ENCODE measurements around the gene LIMS1. TPM values are rescaled to one million over a fixed set of nuclear protein-coding genes. Genes with fewer than 3 reads are reported as not detected.

Gene LIMS1
- total and polyA plus RNA-seq, 10 donors: 8.9 to 104 (median 61.2) TPM

DNA sequence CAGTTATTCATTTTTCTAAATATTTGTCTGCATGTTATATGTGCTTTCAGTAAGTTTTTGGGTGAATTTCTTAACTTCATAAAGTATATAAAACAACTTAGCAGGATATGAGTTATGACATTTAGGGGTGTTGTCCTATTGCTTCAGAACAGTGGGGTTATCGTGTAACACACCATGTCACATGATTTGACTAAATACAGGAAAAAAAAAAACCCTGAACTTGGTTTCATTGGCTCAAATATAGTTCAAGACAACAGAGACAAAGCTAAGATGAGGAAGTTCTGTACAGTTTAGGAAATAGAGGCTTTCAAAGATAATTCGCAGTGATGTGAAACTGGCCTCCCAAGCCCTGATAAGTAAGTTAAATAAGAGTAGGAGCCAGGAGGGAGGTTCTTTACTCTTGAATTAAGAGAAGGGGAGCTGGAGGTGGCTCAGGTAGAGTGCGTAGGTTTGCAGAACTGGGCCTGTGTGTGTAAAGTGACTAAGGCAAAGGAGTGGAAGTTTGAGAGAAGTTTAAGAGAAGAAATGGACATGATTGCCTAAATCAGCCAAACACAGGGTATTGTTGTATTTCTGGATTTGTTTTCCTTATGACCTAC lies 53.9 kb downstream of the LIMS1 start:
- DNase-seq: no peak
- Histone ChIP-seq H3K27ac (peak overlapping the region; percentile 37 to 86 (median 82)), H3K27me3 (replicated peaks in 1 of 7) (peaks cover 0 to 30% (median 0%) of the 10 kb centered on the region in 7 donors), H3K4me1 (peaks cover 0 to 95% (median 56%) of the 10 kb centered on the region in 6 donors), H3K9me3 (no peaks in the 10 kb centered on the region), H3K4me3 (peak overlapping the region in 4 of 8 donors; percentile 2 to 38 (median 13)), H3K36me3 (no peaks in the 10 kb centered on the region)
- WGBS, 5 donors: 22 to 35% (median 32%) methylated on average over 3 of the region's 3 CpGs
- TF ChIP-seq POLR2A (IDR thresholded peaks at IDR 0.05): peak in 1 of 3 donors; percentile 8
- TF ChIP-seq, protein P1, sequence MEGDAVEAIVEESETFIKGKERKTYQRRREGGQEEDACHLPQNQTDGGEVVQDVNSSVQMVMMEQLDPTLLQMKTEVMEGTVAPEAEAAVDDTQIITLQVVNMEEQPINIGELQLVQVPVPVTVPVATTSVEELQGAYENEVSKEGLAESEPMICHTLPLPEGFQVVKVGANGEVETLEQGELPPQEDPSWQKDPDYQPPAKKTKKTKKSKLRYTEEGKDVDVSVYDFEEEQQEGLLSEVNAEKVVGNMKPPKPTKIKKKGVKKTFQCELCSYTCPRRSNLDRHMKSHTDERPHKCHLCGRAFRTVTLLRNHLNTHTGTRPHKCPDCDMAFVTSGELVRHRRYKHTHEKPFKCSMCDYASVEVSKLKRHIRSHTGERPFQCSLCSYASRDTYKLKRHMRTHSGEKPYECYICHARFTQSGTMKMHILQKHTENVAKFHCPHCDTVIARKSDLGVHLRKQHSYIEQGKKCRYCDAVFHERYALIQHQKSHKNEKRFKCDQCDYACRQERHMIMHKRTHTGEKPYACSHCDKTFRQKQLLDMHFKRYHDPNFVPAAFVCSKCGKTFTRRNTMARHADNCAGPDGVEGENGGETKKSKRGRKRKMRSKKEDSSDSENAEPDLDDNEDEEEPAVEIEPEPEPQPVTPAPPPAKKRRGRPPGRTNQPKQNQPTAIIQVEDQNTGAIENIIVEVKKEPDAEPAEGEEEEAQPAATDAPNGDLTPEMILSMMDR (IDR thresholded peaks at IDR 0.05 in 8 of 11, conservative IDR thresholded peaks at IDR 0.05 in 3 of 11): no peak
- intact Hi-C loops (cut with DNase I; ENCODE audit: low total_unique reads): no loop called here

GRCh38 chr2:108589372-108589771 lies 55.1 kb downstream of the LIMS1 start:
- Histone ChIP-seq H3K27me3 (replicated peaks in 1 of 7) (peaks cover 0 to 25% (median 0%) of the 10 kb centered on the region in 7 donors), H3K27ac (peak overlapping the region in 7 of 8 donors; percentile 70 to 86 (median 82)), H3K4me1 (peaks cover 7 to 100% (median 62%) of the 10 kb centered on the region in 6 donors), H3K9me3 (no peaks in the 10 kb centered on the region), H3K4me3 (peak overlapping the region in 2 of 8 donors; percentile 20 to 38), H3K36me3 (no peaks in the 10 kb centered on the region)
- TF ChIP-seq POLR2A (IDR thresholded peaks at IDR 0.05) (no peak), POLR2AphosphoS5 (IDR thresholded peaks at IDR 0.05) (no peak)
- TF ChIP-seq, protein P1 (IDR thresholded peaks at IDR 0.05 in 8 of 11, conservative IDR thresholded peaks at IDR 0.05 in 3 of 11): no peak
- no peak for DNase-seq
- intact Hi-C loops (cut with DNase I; ENCODE audit: low total_unique reads): no loop called here

GRCh38 chr2:108589781-108590180 lies 55.5 kb downstream of the LIMS1 start:
- Histone ChIP-seq H3K27ac (peak overlapping the region in 6 of 8 donors; percentile 74 to 86 (median 82)), H3K4me3 (peak overlapping the region in 2 of 8 donors; percentile 20 to 38)
- intact Hi-C loops (cut with DNase I; ENCODE audit: low total_unique reads): no loop called here

DNA sequence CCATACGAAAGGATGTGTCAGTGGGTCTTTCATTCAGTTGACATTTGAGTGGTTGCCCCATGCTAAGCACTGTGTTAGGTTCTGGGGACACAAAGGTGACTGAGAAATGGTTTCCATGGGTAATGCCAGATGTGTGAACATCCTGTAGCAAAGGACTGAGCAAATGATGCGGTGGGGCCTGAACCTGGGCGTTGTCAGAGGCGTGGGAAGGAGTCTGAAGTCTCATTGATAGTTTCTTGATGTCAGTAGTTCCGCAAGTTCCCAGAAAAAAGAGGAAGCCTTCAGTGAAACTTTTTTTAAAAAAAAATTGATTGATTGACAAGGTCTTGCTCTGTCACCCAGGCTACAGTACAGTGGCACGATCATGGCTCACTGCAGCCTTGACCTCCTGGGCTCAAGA lies 56.9 kb downstream of the LIMS1 start:
- peaks cover 0 to 8% (median 0%) of the 10 kb centered on the region in 7 donors for H3K27me3 ChIP-seq (replicated peaks in 1 of 7)
- DNase-seq: no peak
- peak overlapping the region in 7 of 8 donors; percentile 31 to 86 (median 74) for H3K27ac ChIP-seq
- no peaks in the 10 kb centered on the region for H3K9me3 ChIP-seq
- H3K4me3 ChIP-seq: peak overlapping the region in 1 of 8 donors; percentile 8
- no peaks in the 10 kb centered on the region for H3K36me3 ChIP-seq
- intact Hi-C loops (cut with DNase I; ENCODE audit: low total_unique reads): no loop called here
- peaks cover 10 to 98% (median 71%) of the 10 kb centered on the region in 6 donors for H3K4me1 ChIP-seq
- 43 to 70% (median 61%) methylated on average over 6 of the region's 6 CpGs for WGBS, 5 donors
- peak in 1 of 3 donors; percentile 57 for TF ChIP-seq POLR2AphosphoS5 (IDR thresholded peaks at IDR 0.05)
- no peak for TF ChIP-seq POLR2A (IDR thresholded peaks at IDR 0.05)
- TF ChIP-seq, protein P1 (IDR thresholded peaks at IDR 0.05 in 8 of 11, conservative IDR thresholded peaks at IDR 0.05 in 3 of 11): no peak

More at GRCh38 chr2:108589781-108590180, 55.5 kb downstream of the LIMS1 start:
- Histone ChIP-seq H3K9me3 (no peaks in the 10 kb centered on the region), H3K27me3 (replicated peaks in 1 of 7) (peaks cover 0 to 21% (median 0%) of the 10 kb centered on the region in 7 donors), H3K36me3 (no peaks in the 10 kb centered on the region), H3K4me1 (peaks cover 7 to 100% (median 63%) of the 10 kb centered on the region in 6 donors)
- WGBS, 5 donors: 46 to 61% (median 56%) methylated on average over 2 of the region's 2 CpGs
- TF ChIP-seq POLR2A (IDR thresholded peaks at IDR 0.05) (no peak), POLR2AphosphoS5 (IDR thresholded peaks at IDR 0.05) (no peak)
- TF ChIP-seq, protein P1 (IDR thresholded peaks at IDR 0.05 in 8 of 11, conservative IDR thresholded peaks at IDR 0.05 in 3 of 11): no peak
- no peak for DNase-seq
